T-helper 17 cell (primary cell): Measurements from ENCODE around the gene CDH5. TPM values are rescaled to one million over a fixed set of nuclear protein-coding genes. Genes with fewer than 3 reads are reported as not detected.
A peak's percentile ranks its signal among the peaks of the same experiment; 100 is the strongest.
"Not testable (repeated sequence)": the region's sequence is repeated elsewhere in the genome, so short reads cannot be mapped to it uniquely, and the experiment has no call there.

Source experiments
- ATAC-seq: fragments of 150-1000 bp; cut with Tn5 transposase; 2 replicates; pipeline ENCODE4 v1.10.0; 2021; ENCODE audit warnings: mild to moderate bottlenecking, moderate library complexity
- DNase-seq, 3 donors: peaks; one replicate each; pipeline versions ENCODE4 v3.0.0 to v3.0.0-alpha.2; 2020 to 2021
- H3K9me3 ChIP-seq: one replicate; pipeline ENCODE4 v1.7.0; 2013; ENCODE audit warnings: low read length, mild to moderate bottlenecking; ENCODE audit not compliant: control insufficient read depth, poor library complexity, severe bottlenecking
- H3K27ac Mint-ChIP-seq: one replicate; pipeline ENCODE4 v1.8.0; 2022; ENCODE audit warnings: mild to moderate bottlenecking, moderate library complexity, mixed read lengths
- H3K27me3 Mint-ChIP-seq: one replicate; pipeline ENCODE4 v1.8.0; 2022; ENCODE audit warnings: mixed read lengths
- H3K36me3 Mint-ChIP-seq: one replicate; pipeline ENCODE4 v1.8.0; 2022; ENCODE audit warnings: low read depth, mixed read lengths
- H3K4me1 Mint-ChIP-seq: one replicate; pipeline ENCODE4 v1.8.0; 2022; ENCODE audit warnings: mild to moderate bottlenecking, mixed read lengths
- H3K4me3 Mint-ChIP-seq: one replicate; pipeline ENCODE4 v1.8.0; 2022; ENCODE audit warnings: mild to moderate bottlenecking, moderate library complexity, mixed read lengths
- total RNA-seq, 4 donors: library from RNA in 2 of 4; stranded (reverse) in 2 of 4; gene quantifications; one replicate each; pipeline ENCODE4 v1.2.3 and lab custom pipeline; 2022 to 2026

The CDH5 gene, protein sequence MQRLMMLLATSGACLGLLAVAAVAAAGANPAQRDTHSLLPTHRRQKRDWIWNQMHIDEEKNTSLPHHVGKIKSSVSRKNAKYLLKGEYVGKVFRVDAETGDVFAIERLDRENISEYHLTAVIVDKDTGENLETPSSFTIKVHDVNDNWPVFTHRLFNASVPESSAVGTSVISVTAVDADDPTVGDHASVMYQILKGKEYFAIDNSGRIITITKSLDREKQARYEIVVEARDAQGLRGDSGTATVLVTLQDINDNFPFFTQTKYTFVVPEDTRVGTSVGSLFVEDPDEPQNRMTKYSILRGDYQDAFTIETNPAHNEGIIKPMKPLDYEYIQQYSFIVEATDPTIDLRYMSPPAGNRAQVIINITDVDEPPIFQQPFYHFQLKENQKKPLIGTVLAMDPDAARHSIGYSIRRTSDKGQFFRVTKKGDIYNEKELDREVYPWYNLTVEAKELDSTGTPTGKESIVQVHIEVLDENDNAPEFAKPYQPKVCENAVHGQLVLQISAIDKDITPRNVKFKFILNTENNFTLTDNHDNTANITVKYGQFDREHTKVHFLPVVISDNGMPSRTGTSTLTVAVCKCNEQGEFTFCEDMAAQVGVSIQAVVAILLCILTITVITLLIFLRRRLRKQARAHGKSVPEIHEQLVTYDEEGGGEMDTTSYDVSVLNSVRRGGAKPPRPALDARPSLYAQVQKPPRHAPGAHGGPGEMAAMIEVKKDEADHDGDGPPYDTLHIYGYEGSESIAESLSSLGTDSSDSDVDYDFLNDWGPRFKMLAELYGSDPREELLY
- total RNA-seq (not detected), total RNA-seq (lab: John Stamatoyannopoulos, UW) (0 reads per million in 2 donors)

DNA sequence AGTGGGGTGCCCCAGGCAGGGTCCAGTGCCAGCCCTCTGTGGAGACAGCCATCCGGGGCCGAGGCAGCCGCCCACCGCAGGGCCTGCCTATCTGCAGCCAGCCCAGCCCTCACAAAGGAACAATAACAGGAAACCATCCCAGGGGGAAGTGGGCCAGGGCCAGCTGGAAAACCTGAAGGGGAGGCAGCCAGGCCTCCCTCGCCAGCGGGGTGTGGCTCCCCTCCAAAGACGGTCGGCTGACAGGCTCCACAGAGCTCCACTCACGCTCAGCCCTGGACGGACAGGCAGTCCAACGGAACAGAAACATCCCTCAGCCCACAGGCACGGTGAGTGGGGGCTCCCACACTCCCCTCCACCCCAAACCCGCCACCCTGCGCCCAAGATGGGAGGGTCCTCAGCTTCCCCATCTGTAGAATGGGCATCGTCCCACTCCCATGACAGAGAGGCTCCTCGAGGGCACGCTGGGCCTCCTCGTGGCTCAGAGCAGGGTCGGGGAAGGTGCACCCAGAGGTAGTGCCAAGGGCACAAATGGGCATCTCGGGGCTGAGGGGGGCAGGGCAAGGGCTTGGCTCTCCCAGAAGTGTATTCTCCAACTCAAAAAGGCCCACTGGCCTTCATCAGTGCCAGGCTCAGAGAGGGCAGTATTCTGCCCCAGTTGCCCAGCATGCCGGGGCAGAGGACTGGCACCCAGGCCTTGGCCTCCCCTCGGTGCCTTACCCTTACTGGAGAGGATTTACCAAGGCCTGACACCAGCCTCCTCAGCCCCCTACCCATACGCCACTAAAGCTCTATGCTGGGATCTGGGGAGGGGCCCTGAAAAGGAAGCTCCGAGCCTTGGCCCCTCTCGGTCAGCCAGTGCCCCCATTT, at the start of gene CDH5:
Gene CDH5 (plus strand): TSS at position 259 of the 867 bp plus-strand sequence. CDS start 12,647 bp downstream, outside the sequence.
- H3K9me3 ChIP-seq = no peaks in the 10 kb centered on the region
- Mint-ChIP-seq H3K4me3 (no peak within 1 kb of the TSS), H3K36me3 (peaks cover 16% of the 10 kb centered on the region), H3K27ac (peak within 1 kb of the TSS; percentile 72), H3K4me1 (peaks cover 15% of the 10 kb centered on the region), H3K27me3 (peaks cover 53% of the 10 kb centered on the region)
- no peak for ATAC-seq
- DNase-seq = no peak

DNA sequence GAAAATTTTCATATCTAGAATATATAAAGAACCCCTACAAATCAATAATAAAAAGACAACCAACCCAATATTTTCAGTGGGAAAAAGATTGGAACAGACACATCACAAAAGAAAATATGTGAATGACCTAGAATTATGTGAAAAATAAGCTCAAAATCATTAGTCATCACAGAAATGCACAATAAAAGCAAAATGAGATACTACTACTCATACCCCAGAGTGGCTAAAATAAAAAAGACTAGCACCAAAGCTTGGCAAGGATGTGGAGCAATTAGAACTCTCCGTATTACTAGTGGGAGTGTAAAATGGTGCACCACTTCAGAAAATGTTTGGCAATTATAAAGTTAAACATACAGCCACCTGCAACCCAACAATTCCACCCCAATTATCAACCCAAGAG, 48.0 kb upstream of the CDH5 start:
- H3K4me1 Mint-ChIP-seq = peaks cover 14% of the 10 kb centered on the region
- H3K36me3 Mint-ChIP-seq = peaks cover 4% of the 10 kb centered on the region
- no peak for DNase-seq
- peaks cover 52% of the 10 kb centered on the region for H3K27me3 Mint-ChIP-seq
- H3K4me3 Mint-ChIP-seq = no peak overlapping the region
- H3K27ac Mint-ChIP-seq = no peak overlapping the region
- no peaks in the 10 kb centered on the region for H3K9me3 ChIP-seq
- no peak for ATAC-seq

DNA sequence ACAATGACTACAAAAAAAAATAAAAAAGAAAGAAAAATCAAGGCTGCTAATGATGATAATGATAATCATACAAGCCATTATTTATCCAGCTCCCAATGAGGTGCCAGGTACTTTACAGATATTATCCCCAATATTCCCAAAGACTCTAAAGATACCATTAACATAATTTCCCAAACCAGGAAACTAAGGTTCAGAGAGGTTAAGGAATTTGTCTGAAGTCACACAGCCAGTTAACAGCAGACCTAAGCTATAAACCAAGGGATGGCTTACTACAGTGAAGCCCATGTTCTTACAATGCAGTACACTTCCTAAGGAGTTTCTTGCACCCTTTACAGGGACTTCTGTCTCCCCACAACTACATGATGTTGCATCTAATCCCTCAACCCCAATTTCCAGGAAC, 45.7 kb upstream of the CDH5 start:
- ATAC-seq (no peak), DNase-seq (no peak)
- H3K9me3 ChIP-seq = no peaks in the 10 kb centered on the region
- peaks cover 11% of the 10 kb centered on the region for H3K4me1 Mint-ChIP-seq
- H3K27ac Mint-ChIP-seq = no peak overlapping the region
- peaks cover 59% of the 10 kb centered on the region for H3K27me3 Mint-ChIP-seq
- H3K36me3 Mint-ChIP-seq = peaks cover 4% of the 10 kb centered on the region
- no peak overlapping the region for H3K4me3 Mint-ChIP-seq

DNA sequence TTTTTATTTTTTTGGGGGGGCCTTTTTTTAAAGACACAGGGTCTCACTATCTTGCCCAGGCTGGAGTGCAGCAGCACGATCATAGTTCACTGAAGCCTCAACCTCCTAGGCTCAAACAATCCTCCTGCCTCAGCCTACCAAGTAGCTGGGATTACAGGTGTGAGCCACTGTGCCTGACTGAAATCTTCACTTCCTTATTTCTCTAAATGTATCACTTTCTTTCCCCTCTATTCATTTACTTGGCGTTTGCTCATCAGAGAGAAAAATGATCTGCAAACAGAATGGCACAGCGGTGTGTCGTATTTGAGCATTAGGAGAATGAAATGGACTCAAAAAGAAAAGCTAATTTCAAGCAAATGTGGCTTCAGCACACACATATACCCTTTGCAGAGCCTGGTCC, 44.3 kb upstream of the CDH5 start:
- H3K4me1 Mint-ChIP-seq = peaks cover 11% of the 10 kb centered on the region
- ATAC-seq = no peak

DNA sequence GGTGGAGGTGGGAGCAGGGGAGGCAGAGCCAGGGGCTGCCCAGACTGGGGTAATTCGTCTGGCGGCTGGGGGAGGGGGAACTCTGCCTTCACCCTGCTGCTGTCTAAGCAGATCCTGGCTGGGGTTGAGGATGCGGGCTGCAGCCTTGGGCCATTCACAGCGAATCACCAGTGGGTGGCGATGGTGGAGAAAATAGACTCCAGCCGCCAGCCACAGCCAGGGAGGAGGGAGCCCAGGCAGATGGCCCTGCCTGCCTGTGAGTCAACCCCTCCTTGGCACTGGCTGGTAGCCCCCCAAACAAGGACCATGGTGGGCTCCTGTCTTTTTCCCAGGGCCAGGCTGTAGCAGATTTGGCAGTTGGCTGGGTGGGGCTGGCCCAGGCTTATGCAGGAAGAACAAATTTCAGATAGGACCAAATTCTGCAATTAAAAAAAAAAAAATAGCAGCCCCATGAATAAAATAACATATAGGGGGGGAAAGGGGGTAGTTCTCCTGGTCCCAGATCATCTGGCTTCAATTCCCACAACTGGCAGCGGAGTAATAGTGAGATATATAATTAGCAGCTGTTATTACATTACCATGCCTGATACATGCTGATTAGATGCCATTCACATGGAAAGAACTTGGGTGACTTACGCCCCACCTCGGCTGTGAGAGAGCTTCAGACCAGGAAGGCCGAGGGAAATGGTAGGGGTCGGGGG, 41.5 kb upstream of the CDH5 start:
- Mint-ChIP-seq H3K4me1 (peaks cover 8% of the 10 kb centered on the region), H3K36me3 (peaks cover 2% of the 10 kb centered on the region), H3K27ac (no peak overlapping the region), H3K27me3 (peaks cover 65% of the 10 kb centered on the region), H3K4me3 (no peak overlapping the region)
- DNase-seq = no peak
- no peaks in the 10 kb centered on the region for H3K9me3 ChIP-seq
- ATAC-seq = no peak

More for the DNA sequence above, 44.3 kb upstream of the CDH5 start:
- Mint-ChIP-seq H3K4me3 (no peak overlapping the region), H3K36me3 (peaks cover 4% of the 10 kb centered on the region), H3K27ac (no peak overlapping the region), H3K27me3 (peaks cover 62% of the 10 kb centered on the region)
- H3K9me3 ChIP-seq = no peaks in the 10 kb centered on the region
- no peak for DNase-seq

DNA sequence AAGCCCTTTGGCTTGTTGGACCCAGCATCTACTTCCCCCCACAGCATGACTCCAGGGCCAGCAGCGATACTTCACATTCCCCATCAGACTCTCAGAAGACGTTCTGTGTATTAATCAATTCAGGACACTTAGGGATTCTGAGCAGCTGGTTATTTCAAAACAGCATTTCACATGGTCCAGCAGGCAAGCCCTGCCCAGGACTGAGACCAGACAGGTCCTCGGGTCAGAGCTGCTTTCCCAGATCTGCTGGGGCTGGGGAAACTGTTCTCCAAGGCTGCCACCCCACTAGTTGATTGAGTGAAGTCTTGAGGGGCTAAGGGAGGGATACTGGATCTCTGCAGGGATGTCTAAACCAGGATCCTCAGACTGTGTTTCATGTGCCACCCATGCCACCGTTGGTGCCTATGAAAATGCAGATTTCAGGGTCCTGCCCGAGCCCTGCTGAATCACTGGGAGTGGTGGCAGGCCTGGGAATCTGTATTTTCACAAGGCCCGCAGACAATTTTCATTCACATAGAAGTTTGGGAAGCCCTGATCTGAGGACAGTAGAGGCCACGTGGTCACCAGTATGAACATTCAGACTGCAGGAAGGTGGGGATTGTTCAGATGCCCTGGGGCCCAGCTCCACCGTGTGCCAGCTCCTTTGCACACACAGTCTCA, 40.6 kb upstream of the CDH5 start:
- Mint-ChIP-seq H3K27me3 (peaks cover 66% of the 10 kb centered on the region), H3K4me1 (peaks cover 8% of the 10 kb centered on the region), H3K36me3 (peaks cover 2% of the 10 kb centered on the region), H3K4me3 (no peak overlapping the region), H3K27ac (no peak overlapping the region)
- ATAC-seq = no peak
- no peak for DNase-seq
- H3K9me3 ChIP-seq = no peaks in the 10 kb centered on the region

DNA sequence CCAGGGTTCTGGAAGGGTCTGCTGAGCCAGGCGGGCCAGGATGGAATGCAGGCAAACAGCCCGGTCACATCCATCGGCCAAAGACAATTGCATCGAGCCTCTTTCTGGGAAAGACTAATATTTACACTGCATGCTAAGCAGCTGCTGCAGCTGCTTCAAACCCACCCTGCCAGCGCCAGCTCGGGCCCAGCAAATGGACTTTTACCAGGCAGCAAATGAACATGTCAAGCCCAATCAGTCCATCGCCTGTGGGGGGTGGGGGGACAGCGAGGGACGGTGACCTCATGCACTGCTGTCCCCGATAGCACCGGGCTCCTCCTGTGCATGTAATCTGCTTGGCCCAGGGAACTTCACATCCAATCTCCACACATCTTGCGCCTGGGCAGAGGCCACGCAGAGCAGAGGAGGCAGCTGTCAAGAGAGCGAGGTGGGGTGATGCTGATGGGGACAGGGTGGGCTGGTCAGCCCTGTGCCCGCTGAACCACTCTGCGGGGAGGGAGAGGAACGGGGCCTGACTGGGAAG, 39.4 kb upstream of the CDH5 start:
- H3K9me3 ChIP-seq = no peaks in the 10 kb centered on the region
- ATAC-seq (no peak), DNase-seq (no peak)
- no peaks in the 10 kb centered on the region for H3K4me1 Mint-ChIP-seq
- no peak overlapping the region for H3K27ac Mint-ChIP-seq
- H3K27me3 Mint-ChIP-seq = peaks cover 65% of the 10 kb centered on the region
- H3K36me3 Mint-ChIP-seq = peaks cover 2% of the 10 kb centered on the region
- no peak overlapping the region for H3K4me3 Mint-ChIP-seq

DNA sequence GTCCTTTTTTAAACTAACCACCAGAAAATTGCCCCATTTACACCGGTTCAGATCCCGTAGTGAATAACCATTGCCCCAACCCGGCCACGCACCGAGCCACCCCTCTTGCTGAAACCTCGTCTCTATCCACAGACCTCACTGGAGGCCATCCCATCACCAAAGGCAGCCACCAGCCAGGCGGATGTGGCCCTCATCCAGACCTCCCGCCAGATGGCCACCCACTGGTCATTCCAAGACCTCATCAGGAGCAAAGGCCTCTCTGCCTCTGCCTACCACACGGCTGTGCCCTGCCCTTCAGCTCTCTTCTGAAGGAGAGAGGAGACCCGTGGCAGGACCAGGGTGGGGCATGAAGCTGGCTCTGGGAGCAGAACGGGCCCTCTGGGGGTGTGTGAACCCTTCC, 38.2 kb upstream of the CDH5 start:
- DNase-seq (no peak), ATAC-seq (no peak)
- peaks cover 73% of the 10 kb centered on the region for H3K27me3 Mint-ChIP-seq
- no peak overlapping the region for H3K27ac Mint-ChIP-seq
- H3K36me3 Mint-ChIP-seq = peaks cover 2% of the 10 kb centered on the region
- H3K4me3 Mint-ChIP-seq = no peak overlapping the region
- no peaks in the 10 kb centered on the region for H3K4me1 Mint-ChIP-seq
- H3K9me3 ChIP-seq = no peaks in the 10 kb centered on the region

DNA sequence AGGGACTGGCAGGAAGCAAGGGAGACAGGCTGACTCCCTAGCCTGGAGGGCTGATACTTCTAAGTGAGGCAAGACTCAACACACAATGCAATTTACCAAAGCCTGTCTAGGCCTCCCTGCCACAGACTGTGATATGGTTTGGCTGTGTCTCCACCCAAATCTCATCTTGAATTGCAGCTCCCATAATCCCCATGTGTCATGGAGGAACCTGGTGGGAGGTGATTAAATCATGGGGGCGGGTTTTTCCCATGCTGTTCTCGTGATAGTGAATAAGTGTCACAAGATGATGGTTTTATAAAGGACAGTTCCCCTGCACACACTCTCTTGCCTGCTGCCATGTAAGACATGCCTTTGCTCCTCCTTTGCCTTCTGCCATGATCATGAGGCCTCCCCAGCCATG, 35.0 kb upstream of the CDH5 start:
- peaks cover 70% of the 10 kb centered on the region for H3K27me3 Mint-ChIP-seq
- H3K27ac Mint-ChIP-seq, H3K4me1 Mint-ChIP-seq, H3K36me3 Mint-ChIP-seq, H3K4me3 Mint-ChIP-seq, ATAC-seq, DNase-seq, H3K9me3 ChIP-seq: not testable (repeated sequence)

DNA sequence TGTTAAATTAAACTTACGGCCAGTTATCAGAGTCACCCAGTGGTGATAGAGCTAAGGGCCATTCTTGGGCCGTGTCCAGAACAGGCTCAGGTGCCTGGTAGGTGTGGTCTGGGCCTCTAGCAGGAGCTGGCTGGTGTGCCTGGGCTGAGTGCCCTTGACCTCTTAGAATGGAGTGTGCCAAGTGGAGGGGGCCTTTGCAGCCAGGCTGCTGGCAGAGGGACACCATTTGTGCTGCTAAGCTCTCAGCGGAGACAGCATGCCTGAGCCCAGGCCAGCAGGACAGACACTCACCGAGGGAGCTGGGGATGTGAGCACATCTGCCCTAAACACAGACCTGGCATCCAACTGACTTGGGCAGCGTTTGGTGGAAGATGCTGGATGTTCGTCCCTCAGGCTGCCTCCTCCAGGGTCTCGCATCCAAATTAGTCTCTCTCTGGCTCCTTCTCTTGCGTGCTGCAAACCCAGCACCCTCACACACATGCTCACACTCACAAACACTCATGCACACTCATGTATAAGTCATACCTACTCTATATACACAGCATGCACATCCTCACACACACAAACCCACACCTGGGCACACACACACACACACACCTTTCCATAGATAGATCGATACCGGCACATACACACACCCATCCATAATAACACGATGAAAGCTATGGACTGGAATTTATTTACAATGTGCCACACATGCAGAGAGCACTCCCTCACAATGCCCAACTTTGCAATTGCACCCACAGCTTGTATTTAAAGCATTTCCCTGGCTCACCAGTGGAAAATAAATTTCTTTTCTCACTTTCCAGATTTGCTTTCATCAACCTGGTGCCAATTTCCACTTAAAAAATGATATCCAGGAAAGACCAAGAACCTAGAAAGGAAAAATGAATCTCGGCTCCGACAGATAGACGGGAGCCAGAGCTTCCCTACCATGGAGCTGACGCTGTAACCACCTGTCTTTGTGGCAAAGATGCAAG, 33.6 kb upstream of the CDH5 start:
- Mint-ChIP-seq H3K36me3 (peaks cover 7% of the 10 kb centered on the region), H3K27me3 (peaks cover 76% of the 10 kb centered on the region)
- ATAC-seq = no peak

DNA sequence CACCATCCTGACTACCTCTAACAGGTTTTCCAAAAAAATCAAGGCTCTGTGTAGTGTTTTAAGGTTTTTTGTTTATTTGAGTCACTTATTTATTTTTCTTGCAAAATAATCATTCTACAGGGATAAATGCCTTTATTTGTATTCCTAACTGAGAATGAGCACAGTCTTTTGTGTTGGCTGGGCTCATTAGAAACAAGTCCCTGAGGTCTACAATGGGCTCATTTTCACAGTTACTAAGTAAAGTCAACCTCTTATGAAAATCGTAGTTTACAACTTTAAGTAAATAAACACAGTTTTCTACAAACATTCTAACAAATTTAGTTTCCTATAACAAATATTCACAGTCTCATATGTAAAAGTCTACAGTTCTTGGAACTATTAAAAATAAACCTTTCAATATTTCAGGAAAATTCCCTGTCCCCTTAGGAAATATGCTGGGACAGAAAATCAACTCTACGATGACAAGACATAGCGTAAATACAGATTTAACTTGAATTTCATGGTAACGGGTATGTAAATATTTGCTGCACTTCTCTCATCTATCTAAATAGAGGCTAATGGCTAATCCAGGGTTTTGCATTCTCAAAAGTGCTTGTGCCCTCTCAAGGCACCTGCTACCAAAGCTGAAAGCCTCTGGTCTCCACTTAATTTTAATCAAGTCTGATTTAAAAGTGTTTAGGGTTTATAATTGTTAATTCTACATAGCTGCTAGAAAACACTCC, 31.5 kb upstream of the CDH5 start:
- peaks cover 62% of the 10 kb centered on the region for H3K27me3 Mint-ChIP-seq
- peaks cover 5% of the 10 kb centered on the region for H3K36me3 Mint-ChIP-seq

More for the DNA sequence above, 33.6 kb upstream of the CDH5 start:
- Mint-ChIP-seq H3K27ac (no peak overlapping the region), H3K4me1 (no peaks in the 10 kb centered on the region), H3K4me3 (no peak overlapping the region)
- DNase-seq = no peak
- no peaks in the 10 kb centered on the region for H3K9me3 ChIP-seq

More for the DNA sequence above, 31.5 kb upstream of the CDH5 start:
- no peak overlapping the region for H3K27ac Mint-ChIP-seq
- ATAC-seq = no peak
- no peak overlapping the region for H3K4me3 Mint-ChIP-seq
- no peaks in the 10 kb centered on the region for H3K4me1 Mint-ChIP-seq
- no peak for DNase-seq
- no peaks in the 10 kb centered on the region for H3K9me3 ChIP-seq
